HG03196 (cell line): ENCODE data around the gene FBH1.
"Not testable (repeated sequence)": the region's sequence is repeated elsewhere in the genome, so short reads cannot be mapped to it uniquely, and the experiment has no call there.

Source experiments
- ATAC-seq: cut with Tn5 transposase; IDR thresholded peaks from one replicate; pipeline ENCODE4 v1.9.1; 2021; ENCODE audit not compliant: unreplicated experiment

The FBH1 gene

DNA sequence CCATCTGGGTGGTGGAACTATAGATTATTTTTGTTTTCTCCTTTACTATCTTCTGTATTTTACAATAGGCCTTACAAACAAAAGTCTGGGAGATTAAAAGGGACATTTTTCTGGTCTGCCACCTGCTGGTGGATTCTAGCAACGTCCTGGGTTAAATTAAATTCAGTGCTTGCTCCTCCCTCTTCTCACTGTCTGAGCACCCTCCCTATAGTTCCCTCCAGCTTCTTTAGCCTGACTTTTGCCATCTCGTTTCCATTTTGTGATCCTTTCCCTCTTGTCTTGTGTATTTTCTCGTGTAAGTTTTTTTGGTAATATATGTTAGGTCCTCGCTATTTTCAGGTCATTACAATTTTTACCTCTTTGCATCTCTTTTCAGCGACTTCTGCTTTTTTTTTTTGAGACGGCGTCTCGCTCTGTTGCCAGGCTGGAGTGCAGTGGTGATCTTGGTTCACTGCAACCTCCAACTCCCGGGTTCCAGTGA is 16.5 kb upstream of the FBH1 start:
- ATAC-seq = peak; percentile 76

DNA sequence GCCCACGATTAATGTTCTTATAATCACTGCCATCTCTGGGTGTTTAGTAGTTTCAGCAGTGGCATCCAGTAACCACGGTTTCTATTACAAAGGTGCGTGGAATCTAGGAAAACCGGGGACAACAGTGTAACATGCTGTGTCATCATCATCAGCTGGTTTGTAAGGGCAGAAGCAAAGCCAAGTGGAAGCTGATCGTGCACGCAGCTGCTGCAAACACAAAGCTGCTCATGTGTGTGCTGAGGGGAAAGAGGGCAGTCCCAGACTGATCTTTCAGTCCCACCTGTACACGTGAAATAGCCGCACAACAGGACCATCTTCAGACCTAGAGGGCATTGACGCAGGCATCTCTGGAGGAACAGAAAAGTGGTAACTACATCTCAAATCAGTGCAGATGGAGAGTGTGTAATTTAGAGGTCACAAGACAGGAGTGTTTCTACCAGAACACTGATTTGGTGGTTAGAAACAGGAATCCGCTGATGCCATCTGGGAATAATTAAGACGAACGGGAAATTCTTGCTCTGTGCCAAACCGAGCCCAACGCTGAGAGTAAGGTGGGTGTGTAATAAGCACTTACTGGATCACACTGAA is 13.8 kb upstream of the FBH1 start:
- ATAC-seq = no peak

GRCh38 chr10:5877041-5877440 is 13.0 kb upstream of the FBH1 start:
- ATAC-seq = not testable (repeated sequence)

DNA sequence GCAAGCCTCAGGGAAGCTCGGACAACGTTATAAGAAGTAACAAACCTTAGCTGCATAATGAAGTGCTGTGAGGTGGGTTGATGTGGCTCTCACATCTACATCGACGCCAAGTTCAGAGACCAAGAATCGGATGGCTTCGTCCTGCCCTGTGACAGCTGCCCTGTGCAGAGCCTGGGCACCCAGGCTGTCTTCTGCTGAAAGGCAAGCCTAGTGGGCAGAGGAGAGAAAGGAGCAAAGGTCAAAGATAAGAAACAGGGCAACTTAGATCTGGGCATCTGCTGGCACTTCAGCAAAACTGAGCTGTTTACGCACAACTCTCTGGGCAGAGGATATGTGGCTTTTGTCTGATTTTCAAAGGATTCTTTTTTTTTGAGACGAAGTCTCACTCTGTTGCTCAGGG is 7.1 kb upstream of the FBH1 start:
- no peak for ATAC-seq

- no peak for ATAC-seq
Observed at GRCh38 chr10:5885619-5886018, 4.4 kb upstream of the FBH1 start.

DNA sequence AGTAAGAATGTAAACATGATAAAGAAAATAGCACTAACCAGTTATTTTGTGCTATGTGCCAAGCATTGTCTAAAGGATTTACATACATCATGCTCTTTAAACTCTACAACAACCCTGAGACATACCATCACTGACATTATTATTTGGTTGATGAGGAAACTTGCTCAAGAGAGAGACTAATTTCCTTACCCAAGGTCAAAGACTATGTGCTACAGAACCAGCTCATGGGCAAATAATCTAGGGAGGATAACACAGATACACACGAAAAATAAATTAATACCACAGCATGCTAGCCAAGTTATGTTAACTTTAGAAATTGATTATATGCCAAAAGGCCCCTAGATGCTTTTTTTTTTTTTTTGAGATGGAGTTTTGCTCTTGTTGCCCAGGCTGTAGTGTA is 3.0 kb upstream of the FBH1 start:
- ATAC-seq = no peak

DNA sequence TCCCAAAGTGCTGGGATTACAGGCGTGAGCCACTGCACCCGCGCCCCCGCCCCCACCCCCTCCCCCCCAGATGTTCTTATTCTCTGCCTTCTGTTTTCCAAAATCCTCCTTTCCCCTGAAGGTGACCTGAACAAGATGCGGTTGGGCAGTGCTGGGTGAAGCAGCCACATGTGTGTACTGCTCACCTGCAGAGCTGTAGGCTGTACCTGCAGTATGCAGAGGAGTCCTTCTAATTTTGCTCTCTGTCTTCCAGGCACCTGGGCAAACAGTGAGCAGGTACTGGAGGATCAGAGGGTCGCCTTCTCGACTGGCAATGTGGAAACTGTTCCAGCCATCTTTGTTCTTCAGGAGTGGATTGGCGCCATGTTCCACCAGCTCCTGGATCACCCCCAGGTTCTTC is 2.4 kb upstream of the FBH1 start:
- ATAC-seq = no peak

- no peak for ATAC-seq
Observed at GRCh38 chr10:5888351-5888750, 1.7 kb upstream of the FBH1 start.

GRCh38 chr10:5888843-5889623 is 1.0 kb upstream of the FBH1 start:
- ATAC-seq = peak; percentile 19

DNA sequence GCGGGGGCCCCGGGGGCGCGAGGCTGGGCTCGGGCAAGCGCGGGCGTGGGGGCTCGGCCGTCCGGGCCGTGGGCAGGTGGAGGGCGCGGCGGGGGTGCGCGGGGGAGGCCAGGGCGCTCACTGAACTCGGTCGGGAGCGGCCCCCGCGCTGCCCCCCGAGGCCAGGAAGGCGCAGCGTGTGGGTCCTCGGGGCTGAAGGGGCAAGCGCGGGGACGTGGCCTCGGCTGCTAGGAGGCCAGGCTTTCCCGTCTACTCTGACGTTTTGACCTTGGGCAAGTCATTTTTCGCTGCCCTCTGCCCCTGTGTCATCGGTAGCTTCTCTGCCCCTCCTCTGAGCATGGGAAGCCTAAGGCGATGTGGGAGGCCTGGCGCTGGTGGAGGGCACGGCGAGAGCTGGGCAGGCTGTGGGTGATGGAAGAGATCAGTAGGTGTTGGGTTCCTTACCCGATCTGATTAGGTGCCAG is 441 bp downstream of the FBH1 start:
- ATAC-seq = no peak

- ATAC-seq = no peak
Observed at GRCh38 chr10:5891009-5891408, 966 bp downstream of the FBH1 start.

DNA sequence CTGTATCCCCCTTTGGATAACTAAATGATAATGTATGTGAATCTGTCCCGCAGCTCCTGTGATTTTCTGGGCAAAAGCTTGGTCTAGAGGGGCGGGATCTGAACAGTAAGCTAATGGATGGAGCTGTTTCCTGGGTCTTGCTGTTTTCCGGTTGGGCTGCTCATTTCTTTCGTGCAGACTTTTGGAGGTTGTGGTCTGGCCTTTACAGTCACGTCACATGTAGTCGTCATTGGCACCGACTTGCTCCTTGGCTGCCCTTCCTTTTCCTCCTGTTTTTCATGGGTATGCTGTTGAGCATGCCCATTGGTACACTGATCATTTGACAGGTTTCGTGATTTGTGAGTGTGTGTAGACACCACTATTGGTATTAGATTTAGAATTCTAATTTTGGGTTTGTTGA is 2.0 kb downstream of the FBH1 start:
- ATAC-seq = no peak

- ATAC-seq = no peak
Observed at GRCh38 chr10:5893321-5893720, 3.3 kb downstream of the FBH1 start.

- no peak for ATAC-seq
Observed at GRCh38 chr10:5894403-5894802, 4.4 kb downstream of the FBH1 start.

- no peak for ATAC-seq
Observed at GRCh38 chr10:5894873-5895272, 4.8 kb downstream of the FBH1 start.

GRCh38 chr10:5895365-5895764 is 5.3 kb downstream of the FBH1 start:
- ATAC-seq = no peak

- ATAC-seq = peak; percentile 55
Observed at GRCh38 chr10:5895804-5896203, 5.8 kb downstream of the FBH1 start.

- no peak for ATAC-seq
Observed at GRCh38 chr10:5896208-5897052, 6.4 kb downstream of the FBH1 start.

GRCh38 chr10:5897053-5897340 is 7.0 kb downstream of the FBH1 start:
- no peak for ATAC-seq

DNA sequence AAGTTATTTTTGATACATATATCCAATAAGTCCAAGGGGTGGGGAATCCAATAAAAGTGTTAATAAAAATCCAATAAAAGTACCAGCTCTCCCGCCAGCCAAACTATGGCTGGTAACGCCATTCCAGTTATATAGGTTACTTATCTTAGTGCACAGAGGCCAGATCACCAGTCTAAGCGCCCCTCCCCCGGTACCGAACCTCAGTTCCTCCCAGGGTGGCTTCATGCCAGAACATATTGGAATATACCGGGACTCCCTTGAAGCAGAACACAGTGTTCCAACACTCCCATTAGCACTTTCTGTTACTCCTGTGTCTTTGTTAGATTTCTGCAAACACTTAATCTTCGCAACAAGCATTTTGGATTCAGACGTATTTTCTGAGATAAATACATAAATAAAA is 7.5 kb downstream of the FBH1 start:
- no peak for ATAC-seq

GRCh38 chr10:5898163-5898562 is 8.1 kb downstream of the FBH1 start:
- ATAC-seq = no peak

GRCh38 chr10:5900247-5900646 is 10.2 kb downstream of the FBH1 start:
- no peak for ATAC-seq
